Naive thymus-derived CD4-positive, alpha-beta T cell (primary cell): ENCODE measurements around the gene FSTL3. TPM values are rescaled to one million over a fixed set of nuclear protein-coding genes. Genes with fewer than 3 reads are reported as not detected.
"Not testable (repeated sequence)": the region's sequence is repeated elsewhere in the genome, so short reads cannot be mapped to it uniquely, and the experiment has no call there.

Source experiments
- ATAC-seq: fragments of 150-1000 bp; cut with Tn5 transposase; 2 replicates; pipeline ENCODE4 v1.10.0; 2021; ENCODE audit warnings: mild to moderate bottlenecking, moderate library complexity
- CTCF ChIA-PET: fragments of 350-600 bp; sonication (Branson Sonifier 250); formaldehyde crosslinking; loops from one replicate; lab custom pipeline; 2021; ENCODE audit warnings: antibody characterized with exemption; lab: Charles Lee
- POLR2A ChIA-PET: fragments of 350-600 bp; sonication (Branson Sonifier 250); formaldehyde crosslinking; loops from one replicate; lab custom pipeline; 2021; ENCODE audit warnings: antibody characterized with exemption, inconsistent platforms; lab: Charles Lee
- DNase-seq, 9 donors: peaks; one replicate each; pipeline versions ENCODE4 v3.0.0 to v3.0.0-alpha.2; 2020 to 2022; ENCODE audit warnings: mixed read lengths in 1 of 9
- H3K27ac ChIP-seq: one replicate; pipeline ENCODE4 v1.7.0; 2013; ENCODE audit warnings: mild to moderate bottlenecking, low read depth, low read length, moderate library complexity
- H3K27me3 ChIP-seq, 2 donors: one replicate each; pipeline ENCODE4 v1.7.0; 2013; ENCODE audit warnings: low read length in 2 of 2, mild to moderate bottlenecking in 2 of 2, moderate library complexity in 2 of 2; ENCODE audit not compliant: control insufficient read depth in 2 of 2, insufficient read depth in 2 of 2
- H3K36me3 ChIP-seq, 3 experiments: 1 replicate in 2 of 3; 2 replicates in 1 of 3; pipeline ENCODE4 v1.7.0; 2013; ENCODE audit warnings: low read length in 3 of 3, mild to moderate bottlenecking in 3 of 3, moderate library complexity in 1 of 3; ENCODE audit not compliant: insufficient read depth in 3 of 3, control insufficient read depth in 2 of 3
- H3K4me1 ChIP-seq, 2 donors: one replicate each; pipeline ENCODE4 v1.7.0; 2013; ENCODE audit warnings: low read length in 2 of 2, mild to moderate bottlenecking in 2 of 2, moderate library complexity in 1 of 2; ENCODE audit not compliant: control insufficient read depth in 2 of 2, insufficient read depth in 2 of 2
- H3K4me3 ChIP-seq: 2 replicates; pipeline ENCODE4 v1.7.0; 2013; ENCODE audit warnings: mild to moderate bottlenecking, low read length
- H3K9me3 ChIP-seq, 3 experiments: 1 replicate in 2 of 3; 2 replicates in 1 of 3; pipeline ENCODE4 v1.7.0; 2013; ENCODE audit warnings: low read length in 3 of 3; ENCODE audit not compliant: control insufficient read depth in 2 of 3
- H3K27ac Mint-ChIP-seq, 9 donors: one replicate each; pipeline ENCODE4 v1.8.0; 2020 to 2022; ENCODE audit warnings: mixed read lengths in 9 of 9, mild to moderate bottlenecking in 8 of 9, moderate library complexity in 5 of 9, inconsistent platforms in 2 of 9
- H3K27me3 Mint-ChIP-seq, 5 donors: one replicate each; pipeline ENCODE4 v1.8.0; 2021 to 2022; ENCODE audit warnings: mixed read lengths in 5 of 5, mild to moderate bottlenecking in 1 of 5
- H3K36me3 Mint-ChIP-seq, 5 donors: one replicate each; pipeline ENCODE4 v1.8.0; 2020 to 2022; ENCODE audit warnings: mixed read lengths in 5 of 5, mild to moderate bottlenecking in 3 of 5, inconsistent platforms in 1 of 5
- H3K4me1 Mint-ChIP-seq, 7 donors: one replicate each; pipeline ENCODE4 v1.8.0; 2020 to 2022; ENCODE audit warnings: mixed read lengths in 7 of 7, mild to moderate bottlenecking in 3 of 7, inconsistent platforms in 1 of 7
- H3K4me3 Mint-ChIP-seq, 10 donors: one replicate each; pipeline ENCODE4 v1.8.0; 2020 to 2022; ENCODE audit warnings: mild to moderate bottlenecking in 10 of 10, mixed read lengths in 10 of 10, moderate library complexity in 6 of 10, inconsistent platforms in 2 of 10
- H3K9me3 Mint-ChIP-seq, 11 donors: one replicate each; pipeline ENCODE4 v1.8.0; 2020 to 2022; ENCODE audit warnings: mixed read lengths in 11 of 11, mild to moderate bottlenecking in 4 of 11, inconsistent platforms in 1 of 11, moderate library complexity in 1 of 11
- intact Hi-C, 2 donors: fragments of 100-400 bp; cut with micrococcal nuclease; formaldehyde crosslinking; loops; one replicate each; pipeline ENCODE4 v1.15.1; 2023
- polyA plus RNA-seq, 2 donors: library from polyadenylated mRNA; unstranded; fragments of 300-500 nt; fragmentation: Illumina TruSeq; gene quantifications; one replicate each; pipeline ENCODE4 v1.2.3, GENCODE V29; 2021
- total RNA-seq, 6 experiments: library from RNA in 5 of 6; stranded (reverse) in 5 of 6; gene quantifications; 1 replicate in 5 of 6; 2 replicates in 1 of 6; pipeline ENCODE4 v1.2.3 and lab custom pipeline; 2021 to 2026

The FSTL3 gene
- total and polyA plus RNA-seq, 7 experiments from 2014 or later = 2.7 to 6.4 (median 4.7) TPM

DNA sequence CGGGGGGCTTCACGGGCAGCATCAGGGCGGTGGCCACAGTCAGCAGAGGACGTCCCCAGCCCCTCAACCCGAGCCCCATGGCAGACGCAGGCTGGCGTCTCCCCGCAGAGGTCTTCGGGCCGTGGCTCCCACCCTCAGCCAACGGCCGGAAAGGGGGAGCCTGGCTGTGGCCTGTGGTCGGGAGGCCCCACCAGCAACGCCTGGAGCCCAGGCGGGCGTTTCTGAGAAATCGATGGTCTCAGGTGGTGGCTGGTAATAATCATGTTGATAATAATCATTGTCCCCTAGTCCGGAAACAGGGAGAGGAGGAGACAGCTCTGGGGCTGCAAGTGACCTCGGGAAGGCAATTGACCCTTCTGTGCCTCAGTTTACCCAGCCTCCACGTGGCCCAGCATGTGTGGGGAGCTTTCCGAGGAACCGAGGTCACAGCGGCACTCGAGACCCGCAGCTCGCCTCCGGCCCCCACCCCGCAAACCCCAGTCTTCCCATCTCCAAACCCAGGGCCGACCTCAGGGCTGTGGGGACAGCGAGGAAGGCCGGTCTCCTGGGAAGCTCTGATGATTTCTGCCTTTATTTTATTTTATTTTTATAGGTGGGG is 19.3 kb downstream of the FSTL3 start, which contains the start of gene PRSS57:
TSS of gene PRSS57 (minus strand) at position 101 of the 598 bp plus-strand sequence. CDS start at position 79, 22 bp downstream.
- H3K4me3 ChIP-seq = no peak within 1 kb of the TSS
- intact Hi-C loops = no loop called here
- DNase-seq = no peak
- H3K4me1 ChIP-seq = no peaks in the 10 kb centered on the region
- CTCF ChIA-PET = interaction anchor here (1.2 kb wide), 1 partner anchor 16 kb away, joined by 3 read pairs; no protein-coding TSS in a partner anchor
- Mint-ChIP-seq H3K4me3 (peak within 1 kb of the TSS in 3 of 10 donors; percentile 16 to 63 (median 45)), H3K36me3 (no peaks in the 10 kb centered on the region), H3K27me3 (peaks cover 0 to 24% (median 15%) of the 10 kb centered on the region in 5 donors), H3K4me1 (peaks cover 0 to 1% (median 0%) of the 10 kb centered on the region in 7 donors), H3K27ac (no peak within 1 kb of the TSS), H3K9me3 (no peaks in the 10 kb centered on the region)
- ATAC-seq = peak; percentile 10
- POLR2A ChIA-PET = no interaction called here
- no peaks in the 10 kb centered on the region for H3K9me3 ChIP-seq
- no peaks in the 10 kb centered on the region for H3K36me3 ChIP-seq
- H3K27me3 ChIP-seq = peaks cover 0 to 2% of the 10 kb centered on the region in 2 donors
- no peak within 1 kb of the TSS for H3K27ac ChIP-seq

DNA sequence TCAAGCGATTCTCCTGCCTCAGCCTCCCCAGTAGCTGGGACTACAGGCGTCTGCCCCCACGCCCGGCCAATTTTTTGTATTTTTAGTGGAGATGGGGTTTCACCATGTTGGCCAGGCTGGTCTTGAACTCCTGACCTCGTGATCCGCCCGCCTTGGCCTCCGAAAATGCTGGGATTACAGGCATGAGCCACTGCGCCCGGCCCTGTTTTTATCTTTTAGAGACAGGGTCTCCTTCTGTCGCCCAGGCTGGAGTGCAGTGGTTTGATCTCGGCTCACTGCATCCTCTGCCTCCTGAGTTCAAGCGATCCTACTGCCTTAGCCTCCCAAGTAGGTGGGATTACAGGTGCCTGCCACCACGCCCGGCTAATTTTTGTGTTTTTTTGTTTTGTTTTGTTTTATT is 22.3 kb downstream of the FSTL3 start:
- H3K4me1 ChIP-seq, intact Hi-C loops, H3K27me3 ChIP-seq, H3K9me3 ChIP-seq, POLR2A ChIA-PET, H3K4me3 Mint-ChIP-seq, H3K27ac ChIP-seq, ATAC-seq, H3K27ac Mint-ChIP-seq, H3K36me3 ChIP-seq, H3K36me3 Mint-ChIP-seq, H3K4me3 ChIP-seq, H3K9me3 Mint-ChIP-seq: not testable (repeated sequence)
- DNase-seq = peak in 1 of 9 donors; percentile 5
- Mint-ChIP-seq H3K4me1 (peaks cover 0 to 12% (median 9%) of the 10 kb centered on the region in 7 donors), H3K27me3 (peaks cover 0 to 36% (median 23%) of the 10 kb centered on the region in 5 donors)
- CTCF ChIA-PET = interaction anchor here (0.8 kb wide), 1 partner anchor 13 kb away, joined by 4 read pairs; no protein-coding TSS in a partner anchor

DNA sequence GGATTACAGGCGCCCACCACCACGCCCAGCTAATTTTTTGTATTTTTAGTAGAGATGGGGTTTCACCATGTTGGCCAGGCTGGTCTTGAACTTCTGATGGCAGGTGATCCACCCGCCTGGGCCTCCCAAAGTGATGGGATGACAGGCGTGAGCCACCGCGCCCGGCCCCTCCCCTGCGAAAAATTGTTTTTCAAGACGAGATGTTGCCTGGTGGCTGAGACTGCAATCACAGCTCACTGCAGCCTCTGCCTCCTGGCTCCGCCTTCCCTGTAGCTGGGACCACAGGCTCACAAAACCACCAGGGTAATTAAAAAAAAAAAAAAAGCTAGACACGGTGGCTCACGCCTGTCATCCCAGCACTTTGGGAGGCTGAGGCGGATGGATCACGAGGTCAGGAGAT is 23.7 kb downstream of the FSTL3 start:
- H3K36me3 Mint-ChIP-seq, H3K27ac ChIP-seq, H3K27me3 ChIP-seq, H3K4me3 Mint-ChIP-seq, intact Hi-C loops, H3K27ac Mint-ChIP-seq, H3K4me1 ChIP-seq, H3K9me3 Mint-ChIP-seq, H3K4me3 ChIP-seq, DNase-seq, H3K9me3 ChIP-seq, ATAC-seq, POLR2A ChIA-PET, H3K36me3 ChIP-seq, CTCF ChIA-PET: not testable (repeated sequence)
- peaks cover 0 to 16% (median 11%) of the 10 kb centered on the region in 7 donors for H3K4me1 Mint-ChIP-seq
- H3K27me3 Mint-ChIP-seq = peaks cover 0 to 33% (median 23%) of the 10 kb centered on the region in 5 donors

DNA sequence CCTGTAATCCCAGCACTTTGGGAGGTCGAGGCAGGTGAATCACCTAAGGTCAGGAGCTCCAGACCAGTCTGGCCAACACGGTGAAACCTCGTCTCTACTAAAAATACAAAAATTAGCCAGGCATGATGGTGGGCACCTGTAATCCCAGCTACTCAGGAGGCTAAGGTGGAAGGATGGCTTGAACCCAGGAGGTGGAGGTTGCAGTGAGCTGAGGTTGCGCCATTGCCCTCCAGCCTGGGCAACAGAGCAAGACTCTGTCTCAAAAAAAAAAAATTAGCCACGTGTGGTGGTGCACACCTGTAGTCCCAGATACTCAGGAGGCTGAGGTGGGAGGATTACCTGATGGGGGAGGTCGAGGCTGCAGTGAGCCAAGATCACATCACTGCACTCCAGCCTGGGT is 26.7 kb downstream of the FSTL3 start:
- H3K4me3 ChIP-seq, H3K27me3 ChIP-seq, DNase-seq, H3K9me3 Mint-ChIP-seq, POLR2A ChIA-PET, H3K4me1 ChIP-seq, H3K27ac ChIP-seq, H3K36me3 Mint-ChIP-seq, H3K9me3 ChIP-seq, ATAC-seq, H3K36me3 ChIP-seq, CTCF ChIA-PET: not testable (repeated sequence)
- H3K4me3 Mint-ChIP-seq = peak overlapping the region in 8 of 10 donors; percentile 3 to 79 (median 43)
- peaks cover 4 to 24% (median 9%) of the 10 kb centered on the region in 5 donors for H3K27me3 Mint-ChIP-seq
- intact Hi-C loops = loop anchor here in 1 of 2 donors (1.0 kb wide), 1 partner anchor 23 kb away; no protein-coding TSS in a partner anchor
- peak overlapping the region in 1 of 9 donors; percentile 13 for H3K27ac Mint-ChIP-seq
- H3K4me1 Mint-ChIP-seq = peaks cover 0 to 19% (median 11%) of the 10 kb centered on the region in 7 donors

DNA sequence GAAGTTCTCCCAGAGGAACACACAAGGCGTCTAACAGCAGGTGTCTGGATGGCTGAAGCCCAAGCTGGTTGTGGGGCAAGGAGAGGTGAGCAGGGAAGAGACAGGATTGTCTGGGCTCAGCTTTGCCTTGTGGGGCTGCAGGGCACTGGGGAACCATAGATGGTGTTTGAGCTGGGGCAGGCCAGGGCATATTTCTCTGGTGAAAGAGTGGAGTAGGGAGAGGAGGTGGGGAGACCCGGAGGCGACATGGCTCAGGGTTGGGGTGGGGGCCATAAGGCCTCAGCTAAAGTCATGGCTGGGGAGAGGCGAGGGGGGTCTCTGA is 27.1 kb downstream of the FSTL3 start:
- ChIA-PET POLR2A (no interaction called here), CTCF (no interaction called here)
- Mint-ChIP-seq H3K4me3 (peak overlapping the region in 7 of 10 donors; percentile 5 to 79 (median 42)), H3K36me3 (peaks cover 0 to 3% (median 0%) of the 10 kb centered on the region in 5 donors), H3K9me3 (peaks cover 0 to 5% (median 0%) of the 10 kb centered on the region in 11 donors), H3K4me1 (peaks cover 0 to 20% (median 12%) of the 10 kb centered on the region in 7 donors), H3K27ac (peak overlapping the region in 4 of 9 donors; percentile 3 to 78 (median 30)), H3K27me3 (peaks cover 7 to 27% (median 9%) of the 10 kb centered on the region in 5 donors)
- no peak for ATAC-seq
- intact Hi-C loops = loop anchor here in 1 of 2 donors (1.0 kb wide), 1 partner anchor 23 kb away; no protein-coding TSS in a partner anchor
- Histone ChIP-seq H3K4me3 (no peak overlapping the region), H3K9me3 (peaks cover 0 to 3% (median 0%) of the 10 kb centered on the region in 3 experiments), H3K4me1 (peaks cover 0 to 6% of the 10 kb centered on the region in 2 donors), H3K36me3 (no peaks in the 10 kb centered on the region), H3K27ac (no peak overlapping the region), H3K27me3 (peaks cover 0 to 5% of the 10 kb centered on the region in 2 donors)
- DNase-seq = no peak

DNA sequence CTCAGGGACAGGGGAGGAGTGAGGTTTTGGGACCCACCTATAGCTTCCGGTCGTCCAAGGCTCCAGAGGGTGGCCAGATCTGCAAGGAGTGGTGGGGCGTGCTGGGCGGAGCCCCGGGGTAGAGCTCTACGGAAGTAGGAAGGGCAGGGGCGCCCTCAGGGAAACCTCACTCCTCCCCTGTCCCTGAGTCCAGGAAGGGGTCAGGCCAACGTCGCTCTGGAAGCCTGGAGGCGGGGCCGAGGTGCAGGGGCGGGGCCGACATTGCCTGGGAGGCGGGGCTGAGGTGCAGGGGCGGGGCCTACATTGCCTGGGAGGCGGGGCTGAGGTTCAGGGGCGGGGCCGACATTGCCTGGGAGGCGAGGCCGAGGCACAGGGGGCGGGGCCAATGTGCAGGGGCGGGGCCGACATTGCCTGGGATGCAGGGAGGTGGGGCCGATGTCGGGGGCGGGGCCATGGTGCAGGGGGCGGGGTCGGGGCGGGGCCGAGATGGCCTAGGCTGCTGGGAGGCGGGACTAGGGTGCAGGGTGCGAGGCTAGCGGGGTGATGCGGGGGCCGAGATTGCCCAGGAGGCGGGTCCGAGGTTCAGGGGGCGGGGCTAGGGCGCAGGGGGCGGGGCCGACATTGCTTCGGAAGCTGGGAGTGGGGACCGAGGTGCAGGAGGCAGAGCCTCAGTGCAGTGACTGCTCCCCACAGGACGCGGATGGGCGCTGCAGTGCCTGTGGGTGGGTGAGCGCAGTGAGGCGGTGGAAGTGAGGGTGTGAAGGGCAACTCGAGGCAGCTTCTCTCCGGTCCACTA is 27.7 kb downstream of the FSTL3 start:
- H3K27ac ChIP-seq = no peak overlapping the region
- H3K9me3 Mint-ChIP-seq = peaks cover 0 to 5% (median 0%) of the 10 kb centered on the region in 11 donors
- no peaks in the 10 kb centered on the region for H3K36me3 ChIP-seq
- POLR2A ChIA-PET = no interaction called here
- peaks cover 0 to 3% (median 0%) of the 10 kb centered on the region in 3 experiments for H3K9me3 ChIP-seq
- peaks cover 0 to 20% (median 12%) of the 10 kb centered on the region in 7 donors for H3K4me1 Mint-ChIP-seq
- ATAC-seq = peak; percentile 93
- intact Hi-C loops = loop anchor here (1.0 kb wide), 1 partner anchor 24 kb away; no protein-coding TSS in a partner anchor
- peaks cover 0 to 5% of the 10 kb centered on the region in 2 donors for H3K27me3 ChIP-seq
- H3K4me3 ChIP-seq = peak overlapping the region; percentile 13
- peak; percentile 42 to 73 (median 50) for DNase-seq
- peak overlapping the region in 7 of 10 donors; percentile 17 to 79 (median 42) for H3K4me3 Mint-ChIP-seq
- CTCF ChIA-PET = no interaction called here
- H3K27ac Mint-ChIP-seq = peak overlapping the region in 1 of 9 donors; percentile 3
- peaks cover 0 to 3% (median 0%) of the 10 kb centered on the region in 5 donors for H3K36me3 Mint-ChIP-seq
- H3K27me3 Mint-ChIP-seq = peaks cover 5 to 27% (median 9%) of the 10 kb centered on the region in 5 donors
- peaks cover 0 to 6% of the 10 kb centered on the region in 2 donors for H3K4me1 ChIP-seq
